ENCODE results near the gene SLC2A13.

GRCh38 chr12:39846304-39846703 lies 259.6 kb downstream of the SLC2A13 start:
- TF ChIP-seq POLR2A (IDR thresholded peaks at IDR 0.05; ENCODE audit: low read depth, low read length) (no peak), POLR2AphosphoS5 (IDR thresholded peaks at IDR 0.05; ENCODE audit: low read depth, low read length) (no peak)
